ENCODE results near the gene PTGIS. TPM values are rescaled to one million over a fixed set of nuclear protein-coding genes. Genes with fewer than 3 reads are reported as not detected.
"Not testable (repeated sequence)": the region's sequence is repeated elsewhere in the genome, so short reads cannot be mapped to it uniquely, and the experiment has no call there.

PTGIS gene
- total RNA-seq: 10.8 TPM

- no peak for DNase-seq
Observed at GRCh38 chr20:49567421-49568277, at the start of gene PTGIS. Gene PTGIS (minus strand): TSS chr20:49568137. CDS start chr20:49568116, 21 bp downstream.

- not testable (repeated sequence) for DNase-seq
Observed at GRCh38 chr20:49617394-49617793, 49.5 kb upstream of the PTGIS start.

GRCh38 chr20:49616154-49617007 is 48.4 kb upstream of the PTGIS start:
- no peak for DNase-seq

- no peak for DNase-seq
Observed at GRCh38 chr20:49615401-49616153, 47.6 kb upstream of the PTGIS start.

- not testable (repeated sequence) for DNase-seq
Observed at GRCh38 chr20:49615051-49615400, 47.1 kb upstream of the PTGIS start.

- no peak for DNase-seq
Observed at GRCh38 chr20:49614338-49615050, 46.6 kb upstream of the PTGIS start.

GRCh38 chr20:49612127-49612738 is 44.3 kb upstream of the PTGIS start:
- peak; percentile 77 for DNase-seq

- DNase-seq: not testable (repeated sequence)
Observed at GRCh38 chr20:49611539-49612126, 43.7 kb upstream of the PTGIS start.

GRCh38 chr20:49610691-49611538 is 43.0 kb upstream of the PTGIS start:
- DNase-seq: peak; percentile 46

- DNase-seq: peak; percentile 15
Observed at GRCh38 chr20:49608752-49609670, 41.1 kb upstream of the PTGIS start.

GRCh38 chr20:49607568-49607967 is 39.6 kb upstream of the PTGIS start:
- no peak for DNase-seq

- no peak for DNase-seq
Observed at GRCh38 chr20:49603209-49603627, 35.3 kb upstream of the PTGIS start.

- DNase-seq: no peak
Observed at GRCh38 chr20:49602345-49603208, 34.6 kb upstream of the PTGIS start.

- DNase-seq: no peak
Observed at GRCh38 chr20:49601153-49601924, 33.4 kb upstream of the PTGIS start.

- DNase-seq: no peak
Observed at GRCh38 chr20:49599746-49600113, 31.8 kb upstream of the PTGIS start.

GRCh38 chr20:49597825-49598395 is 30.0 kb upstream of the PTGIS start:
- DNase-seq: no peak

Measured in occipital lobe (tissue), 2 donors.